Middle frontal gyrus (tissue), 1 donor: ENCODE data around the gene PLD1.
"Not testable (repeated sequence)": the region's sequence is repeated elsewhere in the genome, so short reads cannot be mapped to it uniquely, and the experiment has no call there.

Experiments
- DNase-seq: peaks from one replicate; pipeline ENCODE4 v3.0.0-alpha.2; 2015; ENCODE audit warnings: low spot score; ENCODE audit errors: extremely low spot score

The PLD1 gene

DNA sequence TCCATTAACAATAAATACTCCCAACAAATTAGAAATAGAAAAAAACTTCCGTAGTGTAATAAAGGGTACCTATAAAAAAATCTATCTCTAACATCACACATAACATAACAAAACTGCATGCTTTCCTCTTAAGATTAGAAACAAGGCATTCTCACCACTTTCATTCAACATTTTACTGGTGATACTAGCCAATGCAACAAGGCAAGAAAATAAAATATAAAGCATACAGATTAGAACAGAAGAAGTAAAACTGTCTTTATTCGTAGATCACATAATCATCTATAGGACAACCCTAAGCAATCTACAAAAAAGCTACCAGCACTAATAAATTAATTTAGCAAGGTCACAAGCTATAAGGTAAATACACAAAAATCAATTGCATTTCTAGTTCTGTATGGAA is 107.1 kb downstream of the PLD1 start:
- no peak for DNase-seq

DNA sequence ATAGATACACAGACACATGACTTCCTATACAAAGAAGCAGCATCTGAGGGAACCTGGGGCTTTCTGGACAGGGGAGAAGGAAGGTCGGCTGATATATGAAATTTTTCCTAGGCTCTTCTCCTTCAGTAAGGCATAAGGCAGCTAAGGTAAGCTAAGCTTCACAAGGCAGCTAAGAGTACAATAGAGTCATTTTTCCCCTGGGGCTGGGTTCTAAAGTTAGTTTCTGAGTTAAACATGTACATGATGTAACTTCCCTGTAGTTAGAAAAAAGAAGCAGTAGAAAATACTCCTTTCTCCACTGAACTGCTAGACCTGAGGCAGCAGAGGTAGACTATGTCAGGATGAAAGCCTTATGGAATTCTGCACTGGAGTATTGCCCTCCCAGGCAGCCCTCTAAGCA is 109.6 kb downstream of the PLD1 start:
- DNase-seq = no peak

DNA sequence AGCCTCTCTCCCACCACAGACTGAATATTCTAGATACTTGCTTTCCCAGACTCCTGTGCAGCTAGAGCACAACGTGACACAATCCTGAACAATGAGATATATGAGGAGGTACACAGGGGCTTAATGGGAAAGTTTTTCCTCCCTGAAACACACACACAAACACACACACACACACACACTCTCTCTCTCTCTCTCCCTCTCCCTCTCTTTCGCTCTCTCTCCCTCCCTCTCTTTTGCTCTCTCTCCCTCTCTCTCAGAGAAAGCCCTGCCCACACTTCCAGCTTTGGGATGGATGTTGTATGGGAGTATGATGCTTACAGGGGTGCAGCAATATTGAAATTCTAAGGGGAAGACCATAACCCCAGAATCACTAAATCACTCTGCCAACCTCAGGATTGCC is 110.1 kb downstream of the PLD1 start:
- no peak for DNase-seq

DNA sequence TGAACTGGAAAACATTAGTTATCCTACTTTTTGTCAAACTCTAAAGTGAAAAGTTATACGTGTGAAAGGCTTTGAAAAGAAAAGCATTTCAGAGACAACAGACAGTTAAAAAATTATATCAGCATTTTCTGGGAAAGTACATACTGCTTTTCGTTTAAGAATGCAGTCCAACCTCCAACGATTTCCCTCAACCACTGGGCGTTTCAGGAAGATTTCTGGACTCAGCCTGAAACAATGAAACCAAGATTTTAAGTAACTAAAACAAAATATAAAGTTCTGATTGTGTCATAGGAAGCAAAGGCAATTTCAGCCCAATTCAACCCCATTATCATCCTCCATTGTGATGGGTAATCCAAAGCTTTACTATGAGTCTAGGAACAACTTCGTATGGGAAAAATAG is 110.7 kb downstream of the PLD1 start:
- no peak for DNase-seq

DNA sequence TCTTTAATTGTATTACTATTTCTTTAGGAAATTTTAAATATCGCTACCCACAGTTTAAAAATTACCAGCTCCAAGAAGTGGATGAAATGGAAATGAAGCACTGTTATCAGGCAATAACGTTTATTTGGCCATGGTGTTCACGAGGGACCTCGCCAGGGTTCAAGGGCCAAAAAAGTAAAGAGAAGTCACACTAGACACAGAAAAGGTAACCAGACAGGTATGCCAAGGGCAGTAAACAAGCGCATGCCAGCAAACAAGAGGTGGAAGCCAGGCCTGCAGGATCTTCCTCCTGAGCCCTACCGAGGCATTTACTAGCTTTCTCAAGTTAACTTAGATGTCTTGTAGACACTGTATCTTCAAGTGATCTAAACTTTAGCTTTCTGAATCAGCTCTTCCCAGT is 113.5 kb downstream of the PLD1 start:
- DNase-seq = no peak

DNA sequence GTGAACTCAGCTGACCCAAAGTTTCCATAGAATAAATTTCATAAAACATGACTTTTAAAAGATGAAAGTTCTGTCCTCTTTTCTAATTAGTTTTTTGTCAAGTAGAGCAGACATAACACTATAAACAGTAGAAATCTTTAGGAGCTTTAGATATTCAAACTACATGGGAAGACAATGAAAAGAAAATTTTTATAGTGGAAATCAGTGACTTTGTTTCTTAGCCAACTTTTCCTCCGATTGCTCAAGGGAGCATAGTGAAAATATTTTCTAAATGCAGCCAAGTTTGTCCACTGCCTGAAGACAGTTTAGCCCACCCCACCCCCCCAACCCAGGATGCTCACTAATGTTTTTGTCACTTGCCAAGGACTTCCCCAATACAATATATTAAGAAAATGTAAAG is 114.9 kb downstream of the PLD1 start:
- no peak for DNase-seq

DNA sequence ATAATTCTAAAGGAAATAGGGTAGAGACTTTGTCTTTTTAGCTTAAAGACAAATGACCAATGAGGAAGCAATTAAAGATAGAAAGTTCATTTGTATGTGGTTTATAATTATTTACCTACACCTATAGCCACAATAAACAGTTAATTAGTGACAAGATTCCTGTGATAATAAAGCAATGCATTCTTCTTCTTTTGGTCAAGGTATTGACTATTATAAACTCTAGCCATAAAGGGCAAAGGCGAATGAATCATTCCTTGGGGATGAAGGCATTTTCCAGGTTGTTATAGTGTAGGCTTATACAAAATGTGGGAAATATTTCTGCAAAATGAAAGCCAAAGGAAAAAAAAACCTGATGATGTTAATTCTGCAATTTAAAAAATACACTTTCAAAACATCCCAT is 115.4 kb downstream of the PLD1 start:
- no peak for DNase-seq

DNA sequence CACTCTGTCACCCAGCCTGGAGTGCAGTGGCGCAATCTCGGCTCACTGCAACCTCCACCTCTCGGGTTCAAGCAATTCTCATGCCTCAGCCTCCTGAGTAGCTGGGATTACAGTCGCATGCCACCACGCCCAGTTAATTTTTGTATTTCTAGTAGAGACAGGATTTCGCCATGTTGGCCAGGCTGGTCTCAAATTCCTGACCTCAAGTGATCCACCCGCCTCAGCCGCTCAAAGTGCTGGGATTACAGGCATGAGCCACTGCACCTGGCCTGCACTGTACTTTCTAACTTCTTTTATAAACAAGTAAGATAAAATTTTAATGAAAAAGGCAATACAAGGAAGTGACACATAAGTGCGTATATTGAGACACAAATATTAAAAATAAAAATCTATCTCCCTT is 117.7 kb downstream of the PLD1 start:
- DNase-seq = not testable (repeated sequence)

DNA sequence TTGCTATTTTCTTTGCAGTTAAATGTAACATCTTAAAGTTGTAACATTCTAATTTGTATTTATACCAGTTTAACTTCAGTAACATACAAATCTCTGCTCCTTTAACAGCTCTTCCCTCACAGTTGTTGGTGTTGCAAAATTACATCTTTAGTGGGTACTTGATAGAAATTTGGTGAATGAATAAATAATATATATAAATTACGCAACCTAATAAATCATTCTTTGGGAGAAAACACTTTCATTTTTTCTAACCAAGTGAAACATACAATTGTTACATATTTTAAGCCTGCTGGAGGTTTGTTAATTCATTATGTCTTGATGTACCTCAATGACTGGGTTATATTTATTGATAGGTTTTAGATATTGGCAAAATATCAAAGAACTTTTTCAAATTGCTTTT is 118.8 kb downstream of the PLD1 start:
- DNase-seq = no peak

DNA sequence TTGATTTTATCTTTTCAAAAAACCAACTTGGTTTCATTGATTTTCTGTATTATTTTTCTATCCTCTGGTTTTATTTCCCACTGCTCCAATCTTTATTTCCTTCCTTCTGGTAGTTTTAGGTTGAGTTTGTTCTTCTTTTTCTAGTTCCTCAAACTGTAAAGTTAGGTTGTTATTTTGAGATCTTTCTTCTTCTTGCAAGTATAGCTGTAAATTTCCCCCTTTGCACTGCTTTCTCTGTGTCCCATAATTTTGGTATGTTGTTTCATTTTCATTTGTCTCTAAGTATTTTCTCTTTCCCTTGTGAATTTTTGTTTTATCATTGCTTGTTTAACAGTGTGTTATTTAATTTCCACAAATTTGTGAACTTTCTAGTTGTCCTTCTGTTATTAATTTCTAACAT is 120.0 kb downstream of the PLD1 start:
- DNase-seq = no peak

DNA sequence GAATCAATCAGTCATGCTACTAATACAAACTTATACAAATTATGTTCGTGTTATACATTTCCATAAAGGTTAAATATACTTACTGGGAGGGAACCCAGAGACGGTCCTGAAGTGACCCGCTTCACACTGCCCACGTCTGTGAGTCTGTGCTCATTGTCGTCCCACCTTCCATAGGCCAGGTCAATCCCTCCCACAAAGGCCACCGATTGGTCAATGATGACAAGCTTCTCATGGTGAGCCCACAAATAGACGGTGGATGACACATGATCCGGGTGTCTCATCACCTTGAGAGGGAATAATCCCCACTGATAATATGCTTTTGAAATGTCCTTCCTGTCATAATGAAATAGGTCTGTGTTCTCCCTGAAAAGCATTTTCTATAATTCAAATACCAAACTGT is 121.7 kb downstream of the PLD1 start:
- no peak for DNase-seq

DNA sequence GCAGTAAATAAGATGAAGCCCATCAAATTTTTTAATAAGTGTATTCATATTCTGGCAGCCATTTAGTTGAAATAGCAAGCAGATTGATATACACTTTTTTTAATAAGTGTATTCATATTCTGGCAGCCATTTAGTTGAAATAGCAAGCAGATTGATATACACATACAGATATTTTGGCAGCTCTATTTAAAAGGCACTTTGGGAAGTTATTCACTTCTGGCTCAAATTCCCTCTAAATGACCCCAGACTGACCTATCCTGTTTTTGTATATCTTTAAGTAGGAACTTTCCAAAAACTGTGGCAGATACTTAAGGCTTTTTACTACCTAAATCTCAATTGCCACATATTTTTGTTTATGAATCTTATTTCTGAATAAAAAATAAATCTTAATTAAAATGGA is 122.3 kb downstream of the PLD1 start:
- DNase-seq = no peak

DNA sequence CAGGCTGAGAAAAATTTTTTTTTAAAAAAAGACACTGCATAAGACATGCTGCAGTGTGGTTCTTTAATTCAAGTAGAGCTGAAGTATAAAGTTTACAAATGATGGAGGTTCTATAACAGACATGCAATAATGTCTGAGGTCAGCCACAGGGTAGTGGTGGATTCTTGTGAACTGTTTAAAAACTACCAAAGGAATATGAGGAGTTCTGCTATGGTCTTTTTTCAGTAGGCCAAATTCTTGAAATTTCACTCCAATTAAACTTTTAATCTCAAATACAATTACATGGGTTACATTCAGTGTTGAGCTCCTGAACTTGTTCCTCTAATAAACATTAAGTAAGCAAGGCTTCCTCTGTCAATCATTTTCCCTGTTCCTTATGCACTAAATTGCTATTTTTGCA is 122.7 kb downstream of the PLD1 start:
- DNase-seq = no peak

DNA sequence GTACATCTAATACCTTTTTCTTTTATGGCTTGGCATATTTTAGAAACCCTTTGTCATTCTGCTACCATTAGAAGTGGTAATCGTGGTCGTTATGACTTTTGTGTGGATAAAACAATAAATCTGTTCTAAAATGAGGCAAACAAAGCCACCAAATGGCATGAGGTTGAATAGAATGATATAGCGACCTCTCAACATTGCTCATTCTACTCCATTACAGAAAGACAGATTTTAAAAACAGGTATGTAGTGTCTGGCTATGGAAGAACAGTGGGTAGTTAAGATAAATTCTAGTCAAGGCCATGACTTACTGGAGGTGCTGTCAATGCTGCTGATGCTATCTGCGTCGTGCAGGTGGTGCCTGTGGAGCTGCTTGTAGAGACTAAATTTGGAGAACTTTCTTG is 123.2 kb downstream of the PLD1 start:
- DNase-seq = no peak

DNA sequence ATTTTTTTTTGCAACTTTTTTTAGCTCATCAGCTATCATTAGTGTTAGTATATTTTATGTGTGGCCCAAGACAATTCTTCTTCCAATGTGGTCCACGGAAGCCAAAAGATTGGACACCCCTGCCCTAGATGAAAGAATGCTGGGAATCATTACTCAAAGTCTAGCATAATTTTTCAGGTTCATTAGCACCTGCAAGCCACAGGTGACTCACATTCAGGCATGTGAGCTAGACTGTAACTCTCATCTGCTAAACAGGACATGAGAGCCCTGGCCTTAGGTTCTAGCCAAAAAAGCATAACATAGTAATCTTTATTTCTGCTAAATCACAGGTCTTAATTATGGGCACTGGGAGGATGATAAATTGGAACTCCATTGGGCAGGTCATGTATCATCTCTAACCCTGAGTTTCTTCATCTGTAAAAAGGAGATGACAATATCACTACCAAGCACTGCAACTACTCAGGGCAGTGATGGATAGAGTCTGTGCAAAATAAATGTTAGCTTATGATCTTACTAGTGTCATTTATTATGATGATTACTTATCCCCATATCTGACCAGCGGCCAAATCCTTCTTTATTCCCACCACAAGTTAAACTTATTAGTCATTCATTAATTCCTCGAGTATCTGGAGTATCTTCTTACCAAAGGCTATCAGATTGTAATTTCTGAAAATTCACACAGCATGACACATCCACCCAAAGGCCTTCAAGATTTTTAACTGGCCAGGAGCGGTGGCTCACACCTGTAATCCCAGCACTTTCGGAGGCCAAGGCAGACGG is 125.0 kb downstream of the PLD1 start:
- DNase-seq = no peak

DNA sequence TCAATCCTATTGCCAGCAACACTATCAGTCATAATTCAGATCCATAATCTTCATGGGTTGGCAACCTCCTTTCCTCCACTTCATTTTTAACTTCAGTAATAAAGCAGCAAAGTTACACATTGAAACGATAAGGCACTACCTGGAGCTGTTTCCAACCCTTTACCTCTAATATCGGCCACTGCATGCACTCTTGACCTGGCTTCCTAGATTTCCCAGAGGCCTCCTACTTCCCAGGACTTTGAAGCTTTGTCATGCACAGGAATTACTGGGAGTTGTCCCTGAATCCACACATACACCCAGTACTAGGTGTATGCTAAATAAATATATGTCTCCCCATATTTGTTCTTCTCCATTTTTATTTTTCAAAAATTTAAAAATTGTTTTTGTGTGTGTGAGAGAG is 126.1 kb downstream of the PLD1 start:
- no peak for DNase-seq

DNA sequence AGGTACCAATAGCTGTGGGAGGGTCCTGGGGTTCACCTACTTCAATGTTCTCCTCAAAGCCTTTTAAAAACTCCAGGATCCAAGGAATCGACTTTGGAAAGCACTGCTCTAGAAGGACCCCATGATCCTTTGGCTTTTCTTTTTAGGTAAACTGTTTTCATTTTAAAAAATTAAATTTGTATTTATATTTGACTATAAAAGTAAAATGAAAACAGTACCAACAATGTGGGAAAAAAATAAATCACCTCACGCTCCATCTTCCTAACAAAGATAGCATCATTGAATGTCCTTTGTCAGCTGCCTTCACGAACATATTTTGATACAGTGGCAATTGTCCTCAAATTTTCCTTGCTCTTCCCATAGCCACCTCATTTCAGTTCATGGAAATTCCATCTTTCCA is 127.5 kb downstream of the PLD1 start:
- DNase-seq = no peak

DNA sequence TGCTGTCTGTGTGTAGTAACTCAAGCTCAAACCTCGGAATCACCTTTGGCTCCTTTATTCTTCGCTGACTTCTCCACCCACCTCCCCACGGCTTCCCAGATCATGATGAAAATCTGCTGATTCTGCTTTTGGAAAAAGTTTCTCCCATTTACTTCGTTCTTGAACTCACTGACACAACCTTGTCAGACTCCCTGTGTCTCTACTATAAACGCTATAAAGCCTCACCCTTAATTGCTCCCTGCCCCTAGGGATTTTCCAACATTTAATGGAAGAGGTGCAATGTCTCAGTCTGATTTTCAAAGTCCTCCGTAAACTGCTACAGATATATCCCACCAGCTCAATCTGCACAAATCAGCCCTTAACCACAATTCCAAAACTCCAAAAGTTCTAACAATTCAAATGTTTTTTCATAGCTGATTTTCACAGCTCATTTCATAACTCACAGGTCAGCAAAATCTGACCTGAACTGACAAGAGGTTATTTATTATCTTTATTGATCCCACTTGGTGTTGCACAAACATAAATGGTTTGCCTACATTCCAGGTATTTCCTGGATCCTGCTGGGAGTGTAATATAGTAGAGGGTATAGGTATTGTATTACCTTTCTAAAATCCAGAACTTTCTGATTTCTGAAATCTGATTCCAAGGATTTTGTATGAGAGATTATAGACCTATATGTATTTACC is 129.4 kb downstream of the PLD1 start:
- DNase-seq = no peak

DNA sequence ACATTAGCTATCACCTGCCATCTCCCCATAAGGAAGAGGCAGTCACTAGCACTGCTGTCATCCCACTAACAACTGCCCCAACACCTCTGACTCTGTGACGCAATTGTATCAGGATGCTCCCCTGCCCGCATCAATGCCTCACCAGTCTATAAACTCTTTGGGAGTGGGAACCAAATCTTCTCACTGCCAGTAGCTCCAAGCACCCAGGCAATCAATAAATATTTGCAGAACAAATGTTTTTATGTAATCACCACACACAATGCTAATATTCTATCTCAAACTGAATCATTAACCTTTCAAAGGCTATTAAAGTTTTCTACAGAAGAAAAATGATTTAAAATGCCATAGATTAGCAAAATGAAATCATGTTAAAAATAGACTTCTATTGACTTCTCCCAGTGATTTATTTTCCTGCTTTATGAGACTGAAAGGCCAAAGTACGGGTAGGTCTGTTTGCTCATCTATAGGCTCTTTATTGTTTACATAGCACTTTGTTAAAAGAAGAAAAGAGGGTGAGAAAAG is 131.3 kb downstream of the PLD1 start:
- no peak for DNase-seq

DNA sequence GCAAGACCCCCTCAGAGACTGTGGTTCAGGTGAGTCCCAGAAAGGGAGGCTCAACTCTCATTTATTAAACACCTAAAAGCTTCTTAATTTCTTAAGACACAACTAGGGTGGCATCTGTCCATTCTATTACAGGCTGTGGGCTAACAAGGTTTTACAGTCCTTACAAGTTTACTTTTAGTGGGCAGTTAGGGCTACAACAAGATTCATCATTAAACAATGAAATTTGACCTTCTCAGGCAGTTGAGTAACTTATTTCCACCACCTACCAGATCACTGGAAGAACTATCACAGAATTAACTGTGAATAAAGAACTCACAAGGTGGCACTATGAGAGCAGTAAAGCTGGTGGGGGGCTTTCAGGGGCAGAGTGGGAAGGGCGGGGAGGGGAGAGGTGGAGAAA is 132.6 kb downstream of the PLD1 start:
- no peak for DNase-seq

DNA sequence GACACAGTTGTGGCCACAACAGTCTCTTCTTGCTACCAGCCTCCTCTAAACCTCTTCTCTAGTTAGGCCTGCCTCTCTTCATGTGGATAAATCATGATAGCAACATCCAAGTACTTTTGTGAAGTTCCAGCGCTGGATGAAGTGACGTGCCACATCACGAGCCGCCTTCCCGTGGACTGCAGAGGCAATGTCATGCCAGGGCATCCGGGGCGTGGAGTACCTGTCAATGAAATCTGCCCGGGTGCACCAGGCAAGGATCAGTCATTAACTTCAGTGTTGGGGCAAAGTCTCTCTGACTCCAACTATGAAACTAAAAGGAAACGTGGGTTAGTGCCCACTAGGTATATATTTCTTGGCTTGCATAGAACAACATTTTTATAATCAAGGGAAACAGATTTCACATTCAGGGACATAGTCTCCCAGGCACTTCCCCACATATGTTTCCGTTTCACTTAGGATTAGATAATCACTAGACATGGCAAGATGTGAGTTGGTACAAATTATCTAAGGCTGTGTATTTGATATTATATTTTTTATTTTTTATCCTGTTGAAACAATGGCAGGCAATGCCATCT is 133.6 kb downstream of the PLD1 start:
- DNase-seq = no peak

DNA sequence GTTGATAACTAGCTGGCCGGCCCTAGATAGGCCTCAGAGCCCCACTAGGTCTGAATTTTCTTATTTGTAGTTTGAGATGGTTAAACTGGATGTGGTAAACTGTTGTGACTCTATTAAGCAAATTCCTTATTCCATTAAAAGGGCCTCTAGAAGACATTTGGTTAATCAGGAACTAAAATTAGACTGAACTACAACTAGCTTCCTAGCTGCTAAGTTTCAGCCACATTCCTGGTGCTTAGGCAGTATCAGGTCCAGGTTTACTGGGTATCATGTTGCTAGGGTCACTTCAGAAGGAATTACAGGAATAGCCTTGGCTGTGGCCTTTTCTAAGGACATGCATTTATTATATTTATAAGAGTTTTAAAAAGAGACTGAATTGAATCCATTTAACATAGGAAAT is 136.3 kb downstream of the PLD1 start:
- DNase-seq = no peak

DNA sequence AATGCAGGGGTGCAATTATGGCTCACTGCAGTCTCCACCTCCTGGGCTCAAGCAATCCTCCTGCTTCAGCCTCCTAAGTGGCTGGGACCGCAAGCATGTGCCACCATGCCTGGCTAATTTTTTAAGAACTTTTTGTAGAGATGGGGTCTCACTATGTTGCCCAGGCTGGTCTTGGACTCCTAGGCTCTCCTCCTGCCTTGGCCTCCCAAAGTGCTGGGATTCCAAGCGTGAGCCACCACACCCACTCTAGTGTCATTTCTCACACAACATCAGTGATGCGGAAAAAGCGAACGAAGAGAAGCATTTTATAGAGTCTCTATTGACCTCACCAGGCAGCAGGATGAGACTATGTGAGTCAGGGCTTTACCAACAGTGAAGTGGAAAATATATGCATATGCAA is 137.7 kb downstream of the PLD1 start:
- no peak for DNase-seq
